HK-2 (cell line): ENCODE results near the gene RITA1.

Experiments
- DNase-seq: peaks from one replicate; pipeline ENCODE4 v3.0.0-alpha.2; 2018; ENCODE audit not compliant: unreplicated experiment

Gene RITA1

DNA sequence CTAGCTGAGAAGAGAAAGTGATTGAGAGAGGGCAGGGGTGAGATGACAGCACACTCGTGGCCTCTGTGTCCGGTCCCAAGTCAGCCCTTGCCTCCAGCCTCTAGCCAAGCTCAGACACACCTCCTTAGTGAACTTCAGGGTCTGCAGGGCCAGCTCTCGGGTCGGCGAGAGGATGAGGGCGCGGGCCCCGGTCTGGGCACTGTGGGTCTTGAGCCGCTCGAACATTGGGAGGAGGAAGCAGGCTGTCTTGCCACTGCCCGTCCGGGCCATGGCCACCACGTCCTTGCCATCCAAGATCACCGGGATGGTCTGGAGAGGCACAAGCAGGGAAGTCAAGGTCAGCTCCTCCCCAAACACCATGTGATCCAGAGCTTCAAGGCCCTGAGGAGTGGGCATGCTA lies 6.5 kb upstream of the RITA1 start:
- no peak for DNase-seq

DNA sequence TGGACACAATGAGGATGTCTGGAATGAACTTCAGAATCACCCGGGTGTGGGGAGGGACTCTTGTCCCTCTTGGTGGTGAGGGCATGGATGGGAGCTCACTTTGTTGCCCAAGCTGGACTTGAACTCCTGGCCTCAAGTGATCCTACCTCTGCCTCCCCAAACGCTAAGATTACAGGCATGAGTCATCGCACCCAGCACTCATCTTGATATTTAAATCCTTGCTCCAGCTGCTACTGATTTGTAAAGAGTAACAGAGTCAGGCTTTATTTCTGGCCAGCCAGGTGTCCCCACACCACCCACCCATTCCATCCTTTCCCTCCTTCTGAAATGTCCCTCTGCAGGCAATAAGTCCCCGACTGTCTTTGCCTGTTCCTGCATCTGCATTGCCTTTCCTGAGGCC lies 5.2 kb upstream of the RITA1 start:
- DNase-seq: no peak

DNA sequence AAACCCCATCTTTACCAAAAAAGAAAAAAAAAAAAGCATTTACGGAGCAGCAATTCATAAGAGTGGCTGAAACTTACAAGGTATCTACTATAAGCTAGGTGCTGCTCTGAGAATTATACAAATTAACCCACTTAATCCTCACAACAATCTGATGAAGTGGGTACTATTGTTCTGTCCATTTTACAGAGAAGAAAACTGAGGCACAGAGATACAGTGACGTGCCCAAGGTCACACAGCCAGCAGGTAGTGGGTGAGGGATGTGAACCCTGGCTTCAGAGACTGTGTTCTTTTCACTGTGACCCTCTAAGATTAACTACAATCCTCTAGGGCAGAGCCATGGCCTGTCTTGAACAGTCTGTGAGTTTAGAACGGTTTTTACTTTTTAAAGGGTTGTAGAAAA lies 3.5 kb upstream of the RITA1 start:
- no peak for DNase-seq

DNA sequence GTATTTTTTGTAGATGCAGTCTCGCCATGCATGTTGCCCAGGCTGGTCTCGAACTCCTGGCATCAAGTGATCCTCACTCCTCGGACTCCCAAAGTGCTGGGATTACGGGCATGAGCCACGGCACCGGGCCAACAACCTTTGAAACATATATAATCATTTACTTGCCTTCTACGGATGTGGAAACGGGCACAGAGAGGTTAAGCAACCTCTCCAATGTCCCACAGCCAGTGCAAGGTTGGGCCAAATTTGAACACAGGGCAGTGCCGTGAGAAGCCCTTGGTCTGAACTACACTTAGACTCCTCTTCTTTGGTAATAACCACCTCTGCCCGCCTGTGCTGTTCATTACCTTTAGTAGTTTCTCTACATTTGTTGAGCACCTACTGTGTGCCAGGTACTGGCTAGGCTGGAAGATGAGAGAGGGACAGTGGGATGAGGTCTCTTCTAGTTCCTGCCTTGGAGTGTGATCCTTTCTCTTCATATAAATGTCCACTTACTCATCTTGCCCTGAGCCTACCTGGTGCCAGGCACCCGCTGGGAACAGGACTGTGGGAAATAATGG lies 2.4 kb upstream of the RITA1 start:
- DNase-seq: no peak

DNA sequence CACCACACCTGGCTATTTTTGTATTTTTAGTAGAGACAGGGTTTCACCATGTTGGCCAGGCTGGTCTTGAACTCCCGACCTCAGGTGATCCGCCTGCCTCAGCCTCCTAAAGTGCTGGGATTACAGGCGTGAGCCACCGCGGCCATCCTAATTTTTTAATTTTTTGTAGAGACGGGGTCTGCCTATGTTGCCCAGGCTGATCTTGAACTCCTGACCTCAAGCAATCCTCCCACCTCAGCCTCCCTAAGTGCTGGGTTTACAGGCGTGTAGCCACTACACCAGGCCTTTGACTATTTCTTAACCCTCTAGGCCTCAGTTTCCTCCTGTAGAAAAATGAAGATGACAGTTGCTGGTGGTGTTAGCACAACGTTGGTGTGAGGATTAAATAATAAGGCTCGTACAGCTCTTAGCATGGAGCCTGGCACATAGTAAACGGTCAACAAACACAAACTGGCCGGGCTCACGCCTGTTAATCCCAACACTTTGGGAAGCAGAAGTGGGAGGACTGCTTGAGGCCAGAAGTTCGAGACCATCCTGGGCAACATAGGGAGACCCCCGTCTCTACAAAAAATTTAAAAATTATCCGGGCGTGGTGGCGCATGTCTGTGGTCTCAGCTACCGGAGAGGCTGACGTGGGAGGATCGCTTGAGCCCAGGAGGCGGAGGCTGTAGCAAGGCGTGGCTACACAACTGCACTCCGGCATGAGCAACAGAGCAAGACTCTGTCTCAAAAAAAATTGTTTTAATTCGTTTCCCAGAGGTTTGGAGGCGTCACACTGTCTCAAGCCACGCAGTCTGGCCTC lies 1.2 kb upstream of the RITA1 start:
- DNase-seq: no peak

DNA sequence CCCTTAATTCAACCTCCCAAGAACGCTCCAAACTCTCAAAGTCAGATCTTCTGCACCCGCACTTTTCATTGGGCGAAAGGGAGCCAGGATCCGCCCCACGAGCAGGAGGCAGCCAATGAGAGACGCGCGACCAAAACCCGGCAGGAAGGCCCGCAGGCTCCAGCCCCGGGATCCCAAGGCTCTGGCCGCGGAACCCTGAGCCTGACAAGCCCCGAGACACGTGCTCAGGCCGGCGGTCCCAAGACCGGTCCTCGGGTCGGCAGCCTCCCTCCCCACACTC lies 681 bp upstream of the RITA1 start:
- peak; percentile 93 for DNase-seq

DNA sequence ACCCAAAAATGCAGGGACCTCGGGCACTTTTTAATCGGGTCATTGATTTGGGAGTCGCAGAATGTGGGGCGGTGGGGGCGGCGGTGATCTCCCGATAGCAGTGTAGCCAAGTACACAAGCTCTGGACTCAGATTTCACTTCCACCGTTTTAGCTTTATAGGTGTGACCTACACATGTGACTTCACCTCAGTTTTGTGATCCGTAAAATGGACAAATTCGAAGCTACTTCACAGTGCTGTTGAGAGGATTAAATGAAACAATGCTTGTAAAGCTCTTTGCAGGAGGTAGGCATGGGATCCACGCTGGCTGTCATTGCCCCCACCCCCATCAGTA lies 478 bp downstream of the RITA1 start:
- no peak for DNase-seq

DNA sequence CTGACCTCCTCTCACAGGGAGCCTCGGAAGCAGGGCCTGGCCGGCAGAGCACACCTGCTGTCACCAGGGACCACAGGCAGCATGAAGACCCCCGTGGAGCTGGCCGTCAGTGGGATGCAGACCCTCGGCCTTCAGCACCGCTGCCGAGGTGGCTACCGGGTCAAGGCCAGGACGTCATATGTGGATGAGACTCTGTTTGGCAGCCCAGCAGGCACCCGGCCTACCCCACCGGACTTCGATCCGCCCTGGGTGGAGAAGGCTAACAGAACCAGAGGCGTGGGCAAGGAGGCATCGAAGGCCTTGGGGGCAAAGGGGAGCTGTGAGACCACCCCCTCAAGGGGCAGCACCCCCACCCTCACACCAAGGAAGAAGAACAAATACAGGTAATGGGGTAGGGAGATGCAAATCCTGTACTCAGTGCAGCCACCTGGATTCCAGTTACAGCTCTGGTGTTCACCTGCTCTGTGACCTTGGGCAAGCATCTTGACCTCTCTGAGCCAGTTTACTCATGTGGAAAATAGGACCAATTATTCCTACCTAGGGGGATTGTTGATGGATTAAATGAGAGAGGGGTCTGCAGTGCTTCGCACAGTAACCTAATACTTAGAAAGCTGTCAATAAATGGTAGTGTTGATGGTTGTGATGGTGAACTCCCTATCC lies 1.3 kb downstream of the RITA1 start:
- DNase-seq: no peak

DNA sequence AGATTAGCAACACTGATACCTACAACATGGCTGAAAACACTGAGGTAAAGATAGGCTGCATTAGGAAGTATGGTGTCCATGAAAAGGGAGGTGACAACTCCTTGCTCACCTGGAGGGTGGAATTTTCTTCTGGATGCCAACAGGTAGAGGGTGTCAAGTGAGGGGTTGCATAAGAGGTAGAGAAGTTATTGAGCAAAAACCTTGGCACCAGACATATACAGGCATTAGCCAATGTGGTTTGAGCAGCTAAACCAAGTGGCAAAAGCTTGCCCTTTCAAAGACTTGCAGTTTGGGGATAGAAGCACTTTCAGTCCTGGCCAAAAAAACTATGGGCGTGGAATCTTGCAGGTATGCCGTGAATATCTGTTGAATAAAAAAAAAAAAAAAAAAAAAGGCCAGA lies 3.8 kb downstream of the RITA1 start:
- DNase-seq: no peak

DNA sequence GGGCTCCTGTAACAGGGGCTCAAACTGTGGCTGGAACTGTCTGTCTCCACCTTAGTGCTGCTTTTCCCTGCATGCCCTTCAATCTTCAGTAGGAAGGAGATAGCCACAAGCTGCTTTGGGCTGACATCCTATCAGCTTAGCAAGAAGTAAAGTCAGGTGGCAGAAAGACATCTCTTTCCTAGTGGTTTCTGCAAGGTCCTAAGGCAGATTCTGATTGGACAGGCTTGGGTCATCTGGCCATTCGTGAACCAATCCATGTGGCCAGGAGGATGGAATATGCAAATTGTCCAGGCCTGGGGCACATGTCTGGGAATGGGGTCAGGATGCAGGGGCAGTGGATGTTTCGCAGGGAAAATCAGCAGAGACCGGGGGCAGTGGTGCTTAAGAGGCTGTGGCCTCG lies 5.2 kb downstream of the RITA1 start:
- DNase-seq: no peak

DNA sequence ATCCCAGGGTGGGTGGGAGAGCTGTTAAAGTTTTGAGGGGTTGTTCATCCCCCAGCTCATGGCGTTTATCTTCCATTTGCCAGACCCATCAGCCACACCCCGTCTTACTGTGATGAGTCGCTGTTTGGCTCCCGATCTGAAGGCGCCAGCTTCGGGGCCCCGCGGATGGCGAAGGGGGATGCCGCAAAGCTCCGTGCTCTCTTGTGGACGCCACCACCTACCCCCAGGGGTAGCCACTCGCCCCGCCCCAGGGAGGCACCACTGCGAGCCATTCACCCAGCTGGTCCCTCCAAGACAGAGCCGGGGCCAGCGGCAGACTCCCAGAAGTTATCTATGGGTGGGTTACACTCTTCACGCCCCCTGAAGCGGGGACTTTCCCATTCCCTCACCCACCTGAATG lies 5.7 kb downstream of the RITA1 start:
- DNase-seq: no peak

DNA sequence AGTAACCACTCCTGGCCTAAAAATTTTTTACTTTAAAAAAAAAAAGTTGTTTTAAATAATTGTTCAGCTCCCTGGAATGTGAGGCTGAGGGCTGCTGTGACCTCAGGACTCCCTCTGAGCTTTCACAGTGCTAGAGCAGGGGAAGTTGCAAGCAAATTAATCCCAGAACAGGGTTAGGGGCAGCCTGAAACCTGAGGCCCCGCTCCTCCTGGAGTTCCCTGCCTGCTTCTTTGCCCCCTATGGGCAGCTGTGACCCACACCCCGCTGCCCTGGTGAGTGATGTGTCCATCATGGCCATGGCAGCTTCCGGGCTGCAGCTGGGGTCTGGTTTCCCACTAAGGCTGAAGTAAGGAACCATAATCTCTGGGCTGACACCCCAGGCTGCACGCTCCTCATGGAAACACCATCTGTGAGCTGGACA lies 9.5 kb downstream of the RITA1 start:
- peak; percentile 44 for DNase-seq

DNA sequence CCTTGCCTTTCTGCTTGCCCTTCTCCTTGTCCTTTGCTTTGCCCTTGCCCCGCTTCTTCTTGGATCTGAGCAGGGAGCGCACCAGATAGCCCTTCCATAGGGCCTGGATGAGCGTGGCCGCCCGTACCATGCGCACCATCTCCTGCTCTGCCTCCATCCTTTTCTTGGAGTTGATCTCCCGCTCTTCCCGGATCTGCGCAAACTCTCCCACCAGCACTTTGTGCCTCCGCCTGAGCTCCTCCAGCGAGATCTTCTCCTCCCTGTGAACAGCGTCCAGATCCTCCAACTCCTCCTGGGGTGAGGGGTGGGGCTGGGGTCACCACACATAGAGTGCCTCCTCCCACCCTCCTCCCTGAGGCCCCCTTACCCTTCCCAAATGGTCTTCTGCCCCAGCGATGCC lies 10.1 kb downstream of the RITA1 start:
- DNase-seq: no peak

DNA sequence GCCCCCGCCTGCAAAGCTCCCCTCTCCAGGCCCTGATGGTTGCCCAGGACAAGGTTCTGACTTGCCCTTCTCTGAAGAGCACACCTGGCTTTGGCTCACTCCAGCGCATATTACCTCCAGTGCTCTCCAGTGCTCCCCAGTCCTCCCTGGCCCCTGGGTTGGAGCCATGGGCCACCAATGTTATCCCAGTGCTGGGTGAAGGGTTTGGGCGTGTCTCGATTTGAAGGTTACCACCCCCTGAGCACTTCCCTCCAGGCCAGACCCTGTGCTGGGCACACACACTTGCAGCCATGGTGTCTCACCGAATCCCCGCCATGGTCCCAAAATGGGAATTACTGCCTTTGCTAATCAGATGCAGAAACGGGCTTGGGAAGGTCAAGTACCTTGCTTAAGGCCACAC lies 11.1 kb downstream of the RITA1 start:
- no peak for DNase-seq

DNA sequence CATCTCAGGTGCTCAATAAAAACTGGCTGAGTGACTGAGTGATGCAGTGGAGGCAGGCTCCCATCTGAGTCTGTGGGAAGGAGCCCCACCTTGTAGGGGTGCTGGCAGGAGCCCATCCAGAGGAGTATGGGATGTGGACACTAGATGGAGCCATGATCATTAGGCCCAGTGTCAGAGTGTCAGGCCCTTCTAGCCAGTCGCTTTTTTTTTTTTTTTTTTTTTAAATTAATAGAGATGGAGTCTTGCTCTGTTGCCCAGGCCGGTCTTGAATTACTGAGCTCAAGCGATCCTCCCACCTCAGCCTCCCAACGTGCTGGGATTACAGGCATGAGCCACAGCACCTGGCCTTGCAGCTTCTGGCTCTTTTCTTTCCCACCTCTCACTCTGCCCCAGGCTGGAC lies 11.5 kb downstream of the RITA1 start:
- peak; percentile 65 for DNase-seq

DNA sequence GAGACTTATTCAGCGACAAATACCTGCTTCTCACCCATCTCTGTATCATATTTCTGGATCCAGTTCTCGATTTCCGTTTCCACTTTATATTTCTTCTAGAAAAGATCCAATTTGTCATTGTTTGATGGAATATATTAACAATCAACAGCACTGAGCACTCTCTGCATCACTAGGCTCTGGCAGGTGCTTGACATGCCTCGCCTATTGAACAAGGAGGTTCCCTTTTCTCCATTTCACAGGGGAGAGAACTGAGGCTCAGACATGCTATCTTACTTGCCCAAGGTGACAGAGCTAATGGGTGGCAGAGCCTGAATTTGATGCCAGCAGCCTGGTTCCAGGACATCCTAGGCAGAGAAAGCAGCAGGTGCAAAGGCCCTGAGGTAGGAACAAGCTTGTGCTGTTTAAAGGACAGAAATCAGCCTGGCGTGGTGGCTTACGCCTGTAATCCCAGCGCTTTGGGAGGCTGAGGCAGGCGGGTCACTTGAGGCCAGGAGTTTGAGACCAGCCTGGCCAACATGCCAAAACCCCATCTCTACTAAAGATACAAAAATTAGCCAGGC lies 12.1 kb downstream of the RITA1 start:
- DNase-seq: no peak

DNA sequence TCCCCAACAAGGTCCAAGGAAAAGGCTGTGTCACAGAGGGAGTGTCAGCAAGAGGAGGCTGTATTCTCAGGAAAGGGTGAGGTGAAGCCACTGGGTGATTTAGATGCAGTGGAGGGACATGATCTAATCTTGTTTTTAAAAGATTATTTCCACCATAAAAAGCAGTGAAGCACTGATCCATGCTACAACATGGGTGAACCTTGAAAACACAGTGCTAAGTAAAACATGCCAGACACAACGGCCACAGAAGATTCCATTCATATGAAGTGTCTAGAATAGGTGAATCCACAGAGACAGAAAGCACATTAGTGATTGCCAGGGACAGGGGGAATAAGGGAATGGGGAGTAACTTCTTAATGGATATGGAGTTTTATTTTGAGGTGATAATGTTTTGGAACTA lies 12.8 kb downstream of the RITA1 start:
- no peak for DNase-seq

DNA sequence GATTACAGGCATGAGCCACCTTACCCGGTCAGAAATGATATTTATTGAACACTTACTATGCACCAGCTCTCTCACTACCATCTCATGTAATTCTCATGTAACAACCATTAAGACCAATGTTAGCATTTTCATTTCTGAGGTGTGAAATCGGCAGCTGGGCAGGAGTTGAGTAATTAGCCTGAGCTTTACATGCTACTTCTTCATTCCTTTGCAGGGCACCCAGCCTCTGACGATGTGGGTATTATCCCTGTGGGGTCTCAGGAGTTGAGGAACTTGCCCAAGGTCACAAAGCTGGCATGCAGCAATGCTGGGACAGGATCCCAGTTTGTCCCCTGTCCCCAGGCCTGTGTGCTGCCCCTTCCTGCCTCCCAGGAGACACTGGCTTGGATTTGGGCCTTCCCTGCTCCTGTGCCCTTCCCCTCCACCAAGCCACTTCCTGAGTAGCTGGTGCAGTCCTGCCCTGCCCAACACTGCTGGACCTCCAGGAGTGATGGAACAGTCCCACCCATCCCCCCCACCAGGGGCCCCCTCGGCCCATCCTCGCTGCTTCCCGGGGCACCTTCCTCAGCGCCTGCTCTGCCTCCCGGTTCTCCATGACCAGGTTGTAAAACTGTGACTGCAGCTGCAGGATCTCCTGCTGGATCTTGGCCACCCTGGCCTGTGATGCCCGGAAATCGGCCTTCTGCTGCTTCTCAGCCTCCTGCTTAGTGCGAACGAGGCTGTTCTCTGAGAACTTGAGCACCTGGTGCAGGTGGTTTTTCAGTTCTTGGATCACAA lies 14.7 kb downstream of the RITA1 start:
- DNase-seq: no peak

DNA sequence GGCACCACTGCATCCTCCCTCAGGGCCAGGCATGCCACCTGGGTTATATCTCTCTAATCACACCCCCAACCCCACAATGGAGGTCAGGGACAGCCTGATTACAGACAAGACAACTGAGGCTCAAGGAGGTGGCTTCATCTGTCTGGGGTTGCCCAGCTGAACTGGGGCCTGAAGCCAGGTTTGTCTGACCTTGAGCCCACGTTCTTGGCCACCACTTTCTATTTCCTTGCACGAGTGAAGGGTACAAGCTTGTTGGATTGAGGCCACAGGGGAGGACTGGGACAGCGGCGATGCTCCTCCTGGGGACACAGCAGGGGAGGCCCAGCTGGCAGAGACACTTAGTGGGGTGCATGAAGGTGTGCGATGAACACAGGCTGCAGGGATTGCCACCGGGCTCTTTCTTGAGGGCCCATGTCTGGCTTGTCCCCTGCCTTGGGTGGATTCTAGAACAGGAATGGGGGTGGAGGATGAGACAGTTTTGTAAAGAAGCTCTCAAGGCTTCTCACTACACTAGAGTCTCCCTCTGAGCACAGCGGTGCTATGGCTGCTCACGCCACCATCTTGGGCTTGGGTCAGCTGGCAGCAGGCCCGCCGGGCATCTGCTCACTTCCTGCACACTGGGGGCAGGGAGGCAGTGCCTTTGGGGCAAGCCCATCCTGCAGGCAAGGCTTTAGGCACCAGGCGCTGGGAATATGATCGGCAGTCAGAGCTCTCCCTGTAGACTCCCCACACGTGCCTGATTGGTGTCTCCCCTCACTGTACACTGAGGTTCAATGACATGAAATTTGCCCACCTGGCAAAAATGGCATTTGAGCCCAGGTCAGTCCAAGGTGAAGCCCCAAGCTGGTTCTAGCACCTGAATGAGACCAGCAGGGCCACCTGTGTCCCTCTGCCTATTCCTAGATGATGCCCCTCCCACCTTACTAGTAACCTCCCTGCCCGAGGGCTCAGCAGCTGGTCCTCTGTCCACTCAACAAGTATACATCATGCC lies 16.0 kb downstream of the RITA1 start:
- no peak for DNase-seq

DNA sequence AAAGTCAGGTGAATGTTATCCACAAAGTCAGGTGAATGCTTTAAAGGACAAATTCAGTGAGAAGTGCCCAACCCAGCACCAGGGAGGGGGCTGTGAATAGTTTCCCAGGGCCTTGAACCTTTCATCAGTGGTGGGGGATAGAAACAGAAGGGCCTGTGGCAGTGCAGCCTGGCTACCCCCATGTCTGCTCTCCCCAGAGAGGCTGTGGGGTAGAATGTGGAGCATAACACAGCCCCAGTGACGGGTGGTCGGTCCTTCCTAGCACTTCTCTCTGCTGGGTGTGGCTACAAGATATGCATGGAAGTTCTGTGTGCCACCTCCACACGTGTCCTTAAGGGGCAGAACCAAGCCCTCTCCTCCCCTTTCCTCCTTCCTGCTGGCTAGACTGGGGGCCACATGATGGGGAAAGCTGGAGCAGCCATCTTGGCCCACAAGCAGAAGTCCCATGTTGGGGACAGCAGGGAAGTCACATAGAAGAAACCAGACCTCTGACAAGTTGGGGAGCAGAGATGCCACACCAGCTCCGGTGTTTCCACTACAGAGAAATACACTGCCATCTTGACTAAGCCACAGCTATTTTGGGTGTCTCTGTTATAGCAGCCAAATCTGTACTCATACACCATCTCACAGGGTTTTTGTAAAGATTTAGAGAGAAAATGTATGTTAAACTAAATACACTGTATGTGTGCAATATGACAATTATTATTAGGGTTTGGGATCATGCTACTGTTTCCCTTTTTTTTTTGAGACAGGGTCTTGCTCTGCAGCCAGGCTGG lies 17.0 kb downstream of the RITA1 start:
- no peak for DNase-seq
